Measurements from ENCODE around the gene EHHADH.

The EHHADH gene

DNA sequence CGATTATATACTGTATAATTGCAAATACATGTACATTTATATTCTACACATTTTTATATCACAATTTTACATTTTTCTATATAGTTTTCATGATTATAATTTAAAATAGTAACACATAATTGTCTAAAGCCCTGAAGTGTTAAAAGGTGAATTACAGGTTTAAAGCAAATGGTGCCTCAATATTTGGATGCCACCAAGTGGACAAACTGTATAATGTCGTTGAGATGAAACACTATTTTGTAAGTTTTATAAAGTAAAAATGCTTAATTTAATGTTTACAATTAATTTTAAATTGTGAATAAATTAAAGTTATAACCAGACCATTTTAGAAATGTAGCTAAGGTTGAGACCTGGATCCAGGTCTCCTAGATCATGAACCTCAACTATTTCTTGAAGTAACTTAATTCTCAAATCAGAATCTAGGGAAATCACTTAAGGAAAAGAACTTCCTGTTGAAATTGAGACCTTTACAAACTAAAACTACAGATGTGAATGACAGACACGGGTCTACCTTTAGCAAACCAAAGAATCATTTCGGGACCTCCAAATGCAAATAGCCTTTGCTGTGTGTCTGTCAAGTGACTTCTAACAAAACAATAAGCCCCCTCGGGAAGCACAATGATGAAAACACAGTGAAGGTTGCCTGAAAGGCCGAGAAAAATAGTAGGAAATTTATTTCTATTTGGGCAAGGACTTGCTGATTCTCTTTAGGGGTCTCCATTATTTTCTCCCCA, 37.8 kb downstream of the EHHADH start:
- H3K4me3 ChIP-seq (IDR thresholded peaks at IDR 0.05; ENCODE audit: insufficient read depth, low read depth, low read length) = no peak overlapping the region
- TF ChIP-seq, protein P1, sequence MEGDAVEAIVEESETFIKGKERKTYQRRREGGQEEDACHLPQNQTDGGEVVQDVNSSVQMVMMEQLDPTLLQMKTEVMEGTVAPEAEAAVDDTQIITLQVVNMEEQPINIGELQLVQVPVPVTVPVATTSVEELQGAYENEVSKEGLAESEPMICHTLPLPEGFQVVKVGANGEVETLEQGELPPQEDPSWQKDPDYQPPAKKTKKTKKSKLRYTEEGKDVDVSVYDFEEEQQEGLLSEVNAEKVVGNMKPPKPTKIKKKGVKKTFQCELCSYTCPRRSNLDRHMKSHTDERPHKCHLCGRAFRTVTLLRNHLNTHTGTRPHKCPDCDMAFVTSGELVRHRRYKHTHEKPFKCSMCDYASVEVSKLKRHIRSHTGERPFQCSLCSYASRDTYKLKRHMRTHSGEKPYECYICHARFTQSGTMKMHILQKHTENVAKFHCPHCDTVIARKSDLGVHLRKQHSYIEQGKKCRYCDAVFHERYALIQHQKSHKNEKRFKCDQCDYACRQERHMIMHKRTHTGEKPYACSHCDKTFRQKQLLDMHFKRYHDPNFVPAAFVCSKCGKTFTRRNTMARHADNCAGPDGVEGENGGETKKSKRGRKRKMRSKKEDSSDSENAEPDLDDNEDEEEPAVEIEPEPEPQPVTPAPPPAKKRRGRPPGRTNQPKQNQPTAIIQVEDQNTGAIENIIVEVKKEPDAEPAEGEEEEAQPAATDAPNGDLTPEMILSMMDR (conservative IDR thresholded peaks at IDR 0.05; ENCODE audit: low read depth, low read length) = peak; percentile 69
- H3K27me3 ChIP-seq (ENCODE audit: insufficient read depth, low read depth) = no peaks in the 10 kb centered on the region
- H3K79me2 ChIP-seq (ENCODE audit: insufficient read depth, low read depth) = no peaks in the 10 kb centered on the region
- H3K4me1 ChIP-seq (ENCODE audit: low read depth, poor library complexity, severe bottlenecking) = no peaks in the 10 kb centered on the region
- H4K20me1 ChIP-seq (ENCODE audit: insufficient read depth) = no peaks in the 10 kb centered on the region
- no peak overlapping the region for H2AFZ ChIP-seq (ENCODE audit: low read depth)
- no peaks in the 10 kb centered on the region for H3K36me3 ChIP-seq (ENCODE audit: insufficient read depth)
- no peak overlapping the region for H3K27ac ChIP-seq
- H3K9ac ChIP-seq = no peak overlapping the region
- no peak overlapping the region for H3K4me2 ChIP-seq

DNA sequence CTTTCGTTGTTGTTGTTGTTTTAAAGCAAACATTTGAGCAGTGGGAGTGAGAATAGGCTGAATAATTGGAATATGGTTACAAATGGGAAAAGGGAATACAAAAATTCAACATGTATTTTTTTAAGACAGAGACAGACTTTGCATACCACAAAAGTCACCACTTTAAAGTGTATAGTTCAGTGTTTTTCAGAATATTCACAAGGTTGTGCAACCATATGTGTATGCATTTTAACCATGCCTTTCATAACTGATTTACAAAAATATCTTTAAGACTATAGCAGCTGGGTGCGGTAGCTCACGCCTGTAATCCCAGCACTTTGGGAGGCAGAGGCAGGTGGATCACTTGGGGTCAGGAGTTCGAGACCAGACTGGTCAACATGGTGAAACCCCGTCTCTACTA, 41.3 kb downstream of the EHHADH start:
- Histone ChIP-seq H3K4me2 (no peak overlapping the region), H3K27ac (no peak overlapping the region), H3K4me1 (ENCODE audit: low read depth, poor library complexity, severe bottlenecking) (no peaks in the 10 kb centered on the region), H3K4me3 (IDR thresholded peaks at IDR 0.05; ENCODE audit: insufficient read depth, low read depth, low read length) (no peak overlapping the region), H3K36me3 (ENCODE audit: insufficient read depth) (no peaks in the 10 kb centered on the region), H2AFZ (ENCODE audit: low read depth) (no peak overlapping the region), H4K20me1 (ENCODE audit: insufficient read depth) (no peaks in the 10 kb centered on the region), H3K79me2 (ENCODE audit: insufficient read depth, low read depth) (no peaks in the 10 kb centered on the region), H3K9ac (no peak overlapping the region), H3K27me3 (ENCODE audit: insufficient read depth, low read depth) (no peaks in the 10 kb centered on the region)
- TF ChIP-seq, protein P1 (conservative IDR thresholded peaks at IDR 0.05; ENCODE audit: low read depth, low read length) = no peak

DNA sequence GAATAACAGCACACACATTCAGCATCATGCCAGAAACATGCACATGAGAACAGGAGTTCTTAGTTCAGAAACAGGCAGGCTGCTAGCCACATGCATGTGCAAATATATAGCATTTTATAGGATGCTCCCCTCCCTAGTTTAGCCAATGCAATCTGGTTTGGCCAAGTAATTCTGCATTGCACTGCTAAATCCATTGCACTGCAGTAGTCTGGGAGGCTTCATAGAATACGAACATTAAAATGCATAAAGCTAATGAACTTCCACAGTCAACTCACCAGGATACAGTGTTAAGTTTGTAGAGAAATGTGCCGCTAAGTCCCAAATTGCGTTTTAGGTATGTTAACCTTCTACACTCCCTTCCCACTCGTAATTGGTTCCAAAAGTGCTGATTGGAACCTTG, 41.8 kb downstream of the EHHADH start:
- Histone ChIP-seq H3K36me3 (ENCODE audit: insufficient read depth) (no peaks in the 10 kb centered on the region), H3K79me2 (ENCODE audit: insufficient read depth, low read depth) (no peaks in the 10 kb centered on the region), H3K4me1 (ENCODE audit: low read depth, poor library complexity, severe bottlenecking) (no peaks in the 10 kb centered on the region), H3K4me2 (no peak overlapping the region), H3K9ac (no peak overlapping the region), H2AFZ (ENCODE audit: low read depth) (no peak overlapping the region), H4K20me1 (ENCODE audit: insufficient read depth) (no peaks in the 10 kb centered on the region), H3K27me3 (ENCODE audit: insufficient read depth, low read depth) (no peaks in the 10 kb centered on the region), H3K27ac (no peak overlapping the region), H3K4me3 (IDR thresholded peaks at IDR 0.05; ENCODE audit: insufficient read depth, low read depth, low read length) (no peak overlapping the region)
- TF ChIP-seq, protein P1 (conservative IDR thresholded peaks at IDR 0.05; ENCODE audit: low read depth, low read length) = no peak

DNA sequence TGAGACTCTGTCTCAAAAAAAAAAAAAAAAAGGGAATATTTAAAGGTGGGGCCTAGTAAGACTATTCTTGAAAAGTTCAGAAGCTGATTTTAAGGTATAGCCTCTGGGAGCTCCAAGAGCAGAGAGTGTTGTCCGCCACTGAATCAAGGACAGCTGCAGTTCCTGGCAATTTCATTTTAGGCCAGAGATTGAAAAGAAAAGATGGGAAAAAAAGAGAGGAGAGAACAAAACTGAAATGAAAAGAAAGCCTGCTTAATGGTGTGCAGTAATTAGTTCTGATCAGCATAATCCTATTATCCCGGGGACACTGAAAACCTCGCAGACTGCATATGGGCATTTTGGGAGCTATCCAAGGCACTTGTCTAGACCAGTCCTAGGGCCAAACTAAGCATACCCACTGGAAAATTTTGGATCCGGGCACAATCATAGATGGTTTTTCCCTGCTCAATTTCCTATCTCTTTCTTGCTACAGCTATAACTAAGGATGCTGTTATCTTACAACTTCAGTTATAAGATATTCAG, 43.2 kb downstream of the EHHADH start:
- TF ChIP-seq, protein P1 (conservative IDR thresholded peaks at IDR 0.05; ENCODE audit: low read depth, low read length) = no peak
- no peaks in the 10 kb centered on the region for H4K20me1 ChIP-seq (ENCODE audit: insufficient read depth)

More for the DNA sequence above, 43.2 kb downstream of the EHHADH start:
- Histone ChIP-seq H3K27ac (no peak overlapping the region), H3K9ac (no peak overlapping the region), H3K27me3 (ENCODE audit: insufficient read depth, low read depth) (no peaks in the 10 kb centered on the region), H3K4me2 (no peak overlapping the region), H2AFZ (ENCODE audit: low read depth) (no peak overlapping the region), H3K4me3 (IDR thresholded peaks at IDR 0.05; ENCODE audit: insufficient read depth, low read depth, low read length) (no peak overlapping the region), H3K79me2 (ENCODE audit: insufficient read depth, low read depth) (no peaks in the 10 kb centered on the region), H3K4me1 (ENCODE audit: low read depth, poor library complexity, severe bottlenecking) (no peaks in the 10 kb centered on the region), H3K36me3 (ENCODE audit: insufficient read depth) (no peaks in the 10 kb centered on the region)
